PC-3 (cell line): ENCODE data around the gene PCSK2. TPM values are rescaled to one million over a fixed set of nuclear protein-coding genes. Genes with fewer than 3 reads are reported as not detected.

Experiments used
- ATAC-seq: fragments of 200-7000 bp; cut with Tn5 transposase; 2 replicates; pipeline ENCODE4 v1.9.1; 2020; ENCODE audit warnings: mild to moderate bottlenecking, moderate library complexity
- BruUV-seq: library from RNA; stranded (reverse); fragments of 400-500 nt; replicated peaks from 2 replicates; lab custom pipeline; 2021; lab: Mats Ljungman, UMichigan
- CTCF ChIA-PET: fragments of 300-600 bp; sonication (Branson Sonifier 250); formaldehyde crosslinking; loops from one replicate; lab custom pipeline; 2022; ENCODE audit warnings: antibody characterized with exemption; lab: Charles Lee
- POLR2A ChIA-PET: fragments of 300-600 bp; sonication (Branson Sonifier 250); formaldehyde crosslinking; loops from one replicate; lab custom pipeline; 2022; ENCODE audit warnings: antibody characterized with exemption; ENCODE audit not compliant: unreplicated experiment; lab: Charles Lee
- DNase-seq: peaks from one replicate; pipeline ENCODE4 v3.0.0-alpha.2; 2015
- H2AFZ ChIP-seq: fragments of 300-600 bp; sonication (generic); 2 replicates; pipeline ENCODE4 v1.6.0; 2016; ENCODE audit warnings: antibody characterized with exemption, low read length
- H3F3A ChIP-seq: fragments of 300-600 bp; sonication (generic); one replicate; pipeline ENCODE4 v1.6.0; 2017; ENCODE audit warnings: antibody characterized with exemption, low read length, control low read depth, mild to moderate bottlenecking; ENCODE audit not compliant: unreplicated experiment
- H3K27ac ChIP-seq: fragments of 300-600 bp; sonication (generic); 2 replicates; pipeline ENCODE4 v1.5.1; 2016; ENCODE audit warnings: mild to moderate bottlenecking, low read length
- H3K27me3 ChIP-seq: fragments of 300-600 bp; sonication (generic); 2 replicates; pipeline ENCODE4 v1.6.1; 2016; ENCODE audit warnings: low read length, mixed read lengths
- H3K36me3 ChIP-seq: fragments of 300-600 bp; sonication (generic); 2 replicates; pipeline ENCODE4 v1.6.1; 2016; ENCODE audit warnings: low read depth, mixed run types, low read length, mixed read lengths
- H3K4me1 ChIP-seq: fragments of 300-600 bp; sonication (generic); 2 replicates; pipeline ENCODE4 v1.5.1; 2016; ENCODE audit warnings: low read length; ENCODE audit not compliant: insufficient read depth
- H3K4me2 ChIP-seq: fragments of 300-600 bp; sonication (generic); 2 replicates; pipeline ENCODE4 v1.6.0; 2016; ENCODE audit warnings: low read length
- H3K4me3 ChIP-seq: fragments of 300-600 bp; sonication (generic); 2 replicates; pipeline ENCODE4 v1.5.1; 2016; ENCODE audit warnings: mild to moderate bottlenecking, low read length, mixed read lengths
- H3K79me2 ChIP-seq: fragments of 300-600 bp; sonication (generic); 2 replicates; pipeline ENCODE4 v1.6.1; 2017; ENCODE audit warnings: low read length, mixed read lengths
- H3K9ac ChIP-seq: fragments of 300-600 bp; sonication (generic); 2 replicates; pipeline ENCODE4 v1.6.0; 2016; ENCODE audit warnings: mild to moderate bottlenecking, low read length
- H3K9me2 ChIP-seq: fragments of 300-600 bp; sonication (generic); replicated peaks from 2 replicates; pipeline ENCODE4 v1.6.1; 2016; ENCODE audit warnings: mixed run types, low read length, mixed read lengths
- H3K9me3 ChIP-seq: fragments of 300-600 bp; sonication (generic); 2 replicates; pipeline ENCODE4 v1.6.1; 2016; ENCODE audit warnings: low read length, mixed read lengths
- H4K20me1 ChIP-seq: fragments of 300-600 bp; sonication (generic); 2 replicates; pipeline ENCODE4 v1.6.1; 2016; ENCODE audit warnings: low read length, mixed read lengths
- EZH2 ChIP-seq: fragments of 300-600 bp; sonication (generic); IDR thresholded peaks from one replicate; pipeline ENCODE4 v1.6.1; 2017; ENCODE audit warnings: antibody characterized with exemption, mild to moderate bottlenecking, low read length; ENCODE audit not compliant: unreplicated experiment
- EZH2phosphoT487 ChIP-seq: fragments of 300-600 bp; sonication (generic); IDR thresholded peaks from 2 replicates; pipeline ENCODE4 v1.6.1; 2018; ENCODE audit warnings: mild to moderate bottlenecking, antibody characterized with exemption, low read length, borderline replicate concordance
- intact Hi-C: fragments of 100-400 bp; cut with micrococcal nuclease; formaldehyde crosslinking; loops from 2 replicates; pipeline ENCODE4 v1.9.0; 2023
- total RNA-seq: library from RNA; depleted of rRNA; stranded (reverse); fragments of >200 nt; gene quantifications from 2 replicates; pipeline ENCODE4 v1.2.3, GENCODE V29; 2014
- TF ChIP-seq, protein P1 (sequence below): fragments of 300-600 bp; sonication (generic); conservative IDR thresholded peaks from 2 replicates; pipeline ENCODE4 v1.5.1; 2017; ENCODE audit warnings: antibody characterized with exemption, low read depth, mild to moderate bottlenecking, low read length

PCSK2 gene
- total RNA-seq, 1 experiment from 2014 or later: not detected

DNA sequence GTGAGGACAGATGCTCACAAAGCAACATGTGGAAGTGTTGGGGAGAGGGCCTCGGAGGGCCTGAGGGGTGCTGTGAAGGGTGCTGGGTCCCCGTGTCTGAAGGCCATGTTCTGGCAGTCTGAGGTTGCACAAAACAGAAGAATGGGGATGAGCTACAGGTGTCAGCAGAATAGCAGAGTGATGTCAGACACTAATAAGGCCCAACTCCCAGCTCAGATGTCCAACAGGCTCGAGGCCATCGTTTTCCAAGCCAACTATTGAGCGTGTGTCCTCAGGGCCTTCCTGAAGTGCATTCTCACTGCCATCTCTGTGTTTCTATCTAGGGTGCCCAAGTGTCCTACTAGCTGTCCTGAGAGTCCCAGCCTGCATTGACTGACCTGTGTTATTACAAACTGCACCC lies 296.5 kb downstream of the PCSK2 start:
- Histone ChIP-seq H3K4me2 (no peak overlapping the region), H2AFZ (no peak overlapping the region), H3K9me3 (no peaks in the 10 kb centered on the region), H3K4me1 (no peaks in the 10 kb centered on the region), H3K4me3 (no peak overlapping the region), H4K20me1 (no peaks in the 10 kb centered on the region), H3K79me2 (no peaks in the 10 kb centered on the region), H3F3A (no peaks in the 10 kb centered on the region), H3K36me3 (no peaks in the 10 kb centered on the region), H3K27me3 (no peaks in the 10 kb centered on the region), H3K9me2 (no peaks in the 10 kb centered on the region), H3K9ac (no peak overlapping the region), H3K27ac (no peak overlapping the region)
- POLR2A ChIA-PET: interaction anchor here (0.5 kb wide), 1 partner anchor 12 kb away, joined by 4 read pairs; no protein-coding TSS in a partner anchor
- TF ChIP-seq, protein P1, sequence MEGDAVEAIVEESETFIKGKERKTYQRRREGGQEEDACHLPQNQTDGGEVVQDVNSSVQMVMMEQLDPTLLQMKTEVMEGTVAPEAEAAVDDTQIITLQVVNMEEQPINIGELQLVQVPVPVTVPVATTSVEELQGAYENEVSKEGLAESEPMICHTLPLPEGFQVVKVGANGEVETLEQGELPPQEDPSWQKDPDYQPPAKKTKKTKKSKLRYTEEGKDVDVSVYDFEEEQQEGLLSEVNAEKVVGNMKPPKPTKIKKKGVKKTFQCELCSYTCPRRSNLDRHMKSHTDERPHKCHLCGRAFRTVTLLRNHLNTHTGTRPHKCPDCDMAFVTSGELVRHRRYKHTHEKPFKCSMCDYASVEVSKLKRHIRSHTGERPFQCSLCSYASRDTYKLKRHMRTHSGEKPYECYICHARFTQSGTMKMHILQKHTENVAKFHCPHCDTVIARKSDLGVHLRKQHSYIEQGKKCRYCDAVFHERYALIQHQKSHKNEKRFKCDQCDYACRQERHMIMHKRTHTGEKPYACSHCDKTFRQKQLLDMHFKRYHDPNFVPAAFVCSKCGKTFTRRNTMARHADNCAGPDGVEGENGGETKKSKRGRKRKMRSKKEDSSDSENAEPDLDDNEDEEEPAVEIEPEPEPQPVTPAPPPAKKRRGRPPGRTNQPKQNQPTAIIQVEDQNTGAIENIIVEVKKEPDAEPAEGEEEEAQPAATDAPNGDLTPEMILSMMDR: no peak
- no peak for TF ChIP-seq EZH2phosphoT487
- TF ChIP-seq EZH2: no peak
- intact Hi-C loops: no loop called here
- DNase-seq (no peak), ATAC-seq (no peak)
- CTCF ChIA-PET: no interaction called here
- no TSS peak for BruUV-seq

DNA sequence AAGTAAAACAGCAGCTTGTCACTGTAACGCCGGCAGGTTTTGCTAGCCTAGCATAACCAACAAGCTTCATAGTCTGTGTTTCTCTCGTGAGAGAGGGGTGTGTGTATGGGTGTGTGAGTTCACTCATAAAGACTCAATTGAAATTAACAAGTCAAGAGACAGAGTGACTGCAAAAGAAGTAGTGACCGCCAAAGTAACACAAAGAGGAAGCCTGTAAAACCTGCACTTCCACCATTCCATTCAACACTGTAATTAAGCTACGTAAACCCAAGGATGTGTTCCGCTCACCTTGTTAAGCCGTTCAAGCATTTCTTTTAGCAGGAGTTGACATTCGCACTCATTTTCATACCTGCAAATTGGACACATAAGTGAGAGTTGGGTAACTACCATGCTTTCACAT lies 297.7 kb downstream of the PCSK2 start:
- POLR2A ChIA-PET: no interaction called here
- no peaks in the 10 kb centered on the region for H3K9me3 ChIP-seq
- intact Hi-C loops: no loop called here

DNA sequence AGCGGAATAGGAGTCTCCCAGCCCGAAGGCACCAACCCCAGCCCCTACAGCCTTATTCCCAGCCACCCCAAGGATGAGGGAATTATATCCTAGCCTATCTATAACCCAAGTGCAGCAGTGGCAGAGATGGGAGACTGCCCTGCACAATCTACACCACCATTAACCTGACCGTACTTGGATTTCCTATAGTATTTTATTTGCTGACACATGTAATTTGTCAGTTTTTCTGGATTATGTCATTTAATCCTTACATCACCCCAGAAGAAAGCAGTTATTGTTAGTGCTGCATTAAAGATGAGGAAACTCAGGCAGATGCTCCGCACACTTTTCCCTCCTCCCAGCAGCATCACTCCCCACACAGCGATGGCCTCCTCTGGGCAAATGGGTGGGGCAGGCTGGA lies 298.3 kb downstream of the PCSK2 start:
- Histone ChIP-seq H3K4me3 (no peak overlapping the region), H4K20me1 (no peaks in the 10 kb centered on the region), H3K9ac (no peak overlapping the region), H2AFZ (no peak overlapping the region), H3K9me3 (no peaks in the 10 kb centered on the region), H3K36me3 (no peaks in the 10 kb centered on the region), H3K79me2 (no peaks in the 10 kb centered on the region), H3K4me2 (no peak overlapping the region), H3K4me1 (no peaks in the 10 kb centered on the region), H3K9me2 (no peaks in the 10 kb centered on the region), H3K27me3 (no peaks in the 10 kb centered on the region), H3K27ac (no peak overlapping the region), H3F3A (no peaks in the 10 kb centered on the region)
- DNase-seq (no peak), ATAC-seq (no peak)
- BruUV-seq: no TSS peak
- POLR2A ChIA-PET: no interaction called here
- CTCF ChIA-PET: no interaction called here
- intact Hi-C loops: no loop called here
- no peak for TF ChIP-seq EZH2
- TF ChIP-seq, protein P1: no peak
- no peak for TF ChIP-seq EZH2phosphoT487

More for the DNA sequence above, 297.7 kb downstream of the PCSK2 start:
- Histone ChIP-seq H3K4me1 (no peaks in the 10 kb centered on the region), H3K9ac (no peak overlapping the region), H2AFZ (no peak overlapping the region), H3K4me2 (no peak overlapping the region), H3K36me3 (no peaks in the 10 kb centered on the region), H4K20me1 (no peaks in the 10 kb centered on the region), H3F3A (no peaks in the 10 kb centered on the region), H3K4me3 (no peak overlapping the region), H3K79me2 (no peaks in the 10 kb centered on the region), H3K27me3 (no peaks in the 10 kb centered on the region), H3K9me2 (no peaks in the 10 kb centered on the region), H3K27ac (no peak overlapping the region)
- CTCF ChIA-PET: no interaction called here
- TF ChIP-seq EZH2phosphoT487 (no peak), EZH2 (no peak)
- TF ChIP-seq, protein P1: no peak
- no TSS peak for BruUV-seq
- ATAC-seq: no peak
- no peak for DNase-seq
